ENCODE data around the gene CTDP1.

CTDP1 gene

GRCh38 chr18:79677840-79678239 lies 1.8 kb upstream of the CTDP1 start:
- Histone ChIP-seq H3K36me3 (ENCODE audit: control insufficient read depth in 2 of 2, insufficient read depth in 1 of 2, low read length in 2 of 2) (peaks cover 7 to 15% of the 10 kb centered on the region in 2 experiments; a peak in 2 of 3 replicates), H3K4me1 (ENCODE audit: control insufficient read depth, insufficient read depth, low read length) (peaks cover 20% of the 10 kb centered on the region), H3K4me3 (ENCODE audit: low read depth, low read length) (no peak overlapping the region), H3K27ac (ENCODE audit: extremely low read depth, low read depth, low read length) (peak overlapping the region; percentile 97), H3K9me3 (ENCODE audit: control insufficient read depth, insufficient read depth, low read depth, low read length) (no peaks in the 10 kb centered on the region)
- ChIA-PET CTCF (interaction anchor here (0.5 to 1.8 kb wide), 2 partner anchors 264 to 299 kb away, joined by 3 to 7 read pairs; no protein-coding TSS in a partner anchor), POLR2A (interaction anchor here (1.5 kb wide), 1 partner anchor 17 kb away, joined by 3 read pairs; no protein-coding TSS in a partner anchor)
- TF ChIP-seq ZNF776 (tag by site-specific recombination; IDR thresholded peaks at IDR 0.05; ENCODE audit: borderline replicate concordance): no peak

- Histone ChIP-seq H3K9me3 (ENCODE audit: control insufficient read depth, insufficient read depth, low read depth, low read length) (no peaks in the 10 kb centered on the region), H3K4me3 (ENCODE audit: low read depth, low read length) (peak overlapping the region; percentile 92), H3K4me1 (ENCODE audit: control insufficient read depth, insufficient read depth, low read length) (peaks cover 20% of the 10 kb centered on the region), H3K36me3 (ENCODE audit: control insufficient read depth in 2 of 2, insufficient read depth in 1 of 2, low read length in 2 of 2) (peaks cover 7 to 15% of the 10 kb centered on the region in 2 experiments; a peak in 2 of 3 replicates), H3K27ac (ENCODE audit: extremely low read depth, low read depth, low read length) (peak overlapping the region; percentile 97)
- ChIA-PET POLR2A (interaction anchor here (0.5 to 1.5 kb wide), 8 partner anchors 16 to 525 kb away, joined by 3 to 5 read pairs (median 4); no protein-coding TSS in a partner anchor), CTCF (interaction anchor here (1.3 to 1.8 kb wide), 2 partner anchors 298 to 300 kb away, joined by 3 to 7 read pairs; no protein-coding TSS in a partner anchor)
- no peak; the same call in 1 of the 2 replicates for TF ChIP-seq PRDM4 (tag by site-specific recombination; IDR thresholded peaks at IDR 0.05)
- peak; percentile 83 for TF ChIP-seq ZSCAN30 (tag by site-specific recombination; IDR thresholded peaks at IDR 0.05)
- no peak for TF ChIP-seq ZNF449 (tag by site-specific recombination; IDR thresholded peaks at IDR 0.05)
- no peak for TF ChIP-seq ZNF221 (tag by site-specific recombination; IDR thresholded peaks at IDR 0.05; ENCODE audit: borderline replicate concordance)
- no peak for TF ChIP-seq ZNF19 (tag by site-specific recombination; IDR thresholded peaks at IDR 0.05; ENCODE audit: low read depth)
- no peak for TF ChIP-seq KLF7 (tag by site-specific recombination; IDR thresholded peaks at IDR 0.05; ENCODE audit: borderline replicate concordance)
- TF ChIP-seq ZNF571 (tag by site-specific recombination; IDR thresholded peaks at IDR 0.05): no peak
- TF ChIP-seq ZNF423 (tag by site-specific recombination; IDR thresholded peaks at IDR 0.05): peak; percentile 64
- TF ChIP-seq ZNF404 (tag by site-specific recombination; IDR thresholded peaks at IDR 0.05): no peak
- peak; percentile 95 for TF ChIP-seq SP3 (tag by site-specific recombination; IDR thresholded peaks at IDR 0.05)
- TF ChIP-seq RBAK (tag by site-specific recombination; IDR thresholded peaks at IDR 0.05): no peak
- no peak for TF ChIP-seq ZNF175 (tag by site-specific recombination; IDR thresholded peaks at IDR 0.05)
- no peak for TF ChIP-seq ZNF133 (tag by site-specific recombination; IDR thresholded peaks at IDR 0.05)
- TF ChIP-seq ZNF248 (tag by site-specific recombination; IDR thresholded peaks at IDR 0.05): no peak
- TF ChIP-seq ZNF274 (IDR thresholded peaks at IDR 0.05; ENCODE audit: low read length): no peak
- TF ChIP-seq ZNF274 (tag by site-specific recombination; IDR thresholded peaks at IDR 0.05; ENCODE audit: borderline replicate concordance): no peak
- no peak for TF ChIP-seq GFI1B (tag by site-specific recombination; IDR thresholded peaks at IDR 0.05)
- TF ChIP-seq ZFP69B (tag by site-specific recombination; IDR thresholded peaks at IDR 0.05): peak; percentile 97
- no peak for TF ChIP-seq BCL11A (tag by site-specific recombination; IDR thresholded peaks at IDR 0.05; ENCODE audit: low read depth)
- TF ChIP-seq KLF1 (tag by site-specific recombination; IDR thresholded peaks at IDR 0.05): peak; percentile 50
- TF ChIP-seq ZNF211 (tag by site-specific recombination; IDR thresholded peaks at IDR 0.05; ENCODE audit: low read depth): no peak
- no peak for TF ChIP-seq ZNF24 (tag by site-specific recombination; IDR thresholded peaks at IDR 0.05)
- no peak for TF ChIP-seq ZNF214 (tag by site-specific recombination; IDR thresholded peaks at IDR 0.05; ENCODE audit: borderline replicate concordance)
- TF ChIP-seq ZNF837 (tag by site-specific recombination; IDR thresholded peaks at IDR 0.05): no peak
- TF ChIP-seq ZNF660 (tag by site-specific recombination; IDR thresholded peaks at IDR 0.05): peak; percentile 56; the same call in 1 of the 2 replicates
- no peak for TF ChIP-seq ZNF555 (tag by site-specific recombination; conservative IDR thresholded peaks at IDR 0.05)
- TF ChIP-seq ZNF677 (tag by site-specific recombination; IDR thresholded peaks at IDR 0.05): no peak
- no peak for TF ChIP-seq ZNF560 (tag by site-specific recombination; IDR thresholded peaks at IDR 0.05; ENCODE audit: borderline replicate concordance)
- no peak for TF ChIP-seq ZSCAN23 (tag by site-specific recombination; IDR thresholded peaks at IDR 0.05)
- no peak for TF ChIP-seq GLI2 (tag by site-specific recombination; IDR thresholded peaks at IDR 0.05; ENCODE audit: borderline replicate concordance, low read depth)
- no peak for TF ChIP-seq ZNF626 (tag by site-specific recombination; IDR thresholded peaks at IDR 0.05)
Observed at GRCh38 chr18:79678665-79679551, 695 bp upstream of the CTDP1 start.

Measured in HEK293 (cell line).